Neutrophil (primary cell): Measurements from ENCODE around the gene SNX1.

Experiments used
- H3K27ac ChIP-seq: fragments of 200-600 bp; sonication (generic); 2 replicates; pipeline ENCODE4 v1.5.1; 2016; ENCODE audit warnings: mild to moderate bottlenecking, moderate library complexity
- H3K27me3 ChIP-seq: fragments of 200-600 bp; sonication (generic); 2 replicates; pipeline ENCODE4 v1.6.0; 2016; ENCODE audit warnings: mild to moderate bottlenecking
- H3K36me3 ChIP-seq: fragments of 200-600 bp; sonication (generic); 2 replicates; pipeline ENCODE4 v1.5.1; 2017
- H3K4me1 ChIP-seq, 2 experiments: fragments of 200-600 bp in 1 of 2; sonication (generic) in 1 of 2; 1 replicate in 1 of 2; 2 replicates in 1 of 2; pipeline versions ENCODE4 v1.5.1 to v1.6.1; 2013 to 2016; ENCODE audit warnings: low read depth in 1 of 2, low read length in 1 of 2, mild to moderate bottlenecking in 1 of 2, moderate library complexity in 1 of 2; ENCODE audit not compliant: control insufficient read depth in 1 of 2, insufficient read depth in 1 of 2
- H3K4me3 ChIP-seq, 2 experiments: fragments of 200-600 bp in 1 of 2; sonication (generic) in 1 of 2; 1 replicate in 1 of 2; 2 replicates in 1 of 2; pipeline ENCODE4 v1.5.1; 2013 to 2016; ENCODE audit warnings: low read depth in 1 of 2, low read length in 1 of 2, mild to moderate bottlenecking in 1 of 2, moderate library complexity in 1 of 2
- H3K9me3 ChIP-seq: fragments of 200-600 bp; sonication (generic); 2 replicates; pipeline ENCODE4 v1.5.1; 2016
- TF ChIP-seq, protein P1 (sequence below): fragments of 200-600 bp; sonication (generic); IDR thresholded peaks from 2 replicates; pipeline ENCODE4 v1.5.1; 2016; ENCODE audit warnings: antibody characterized with exemption

The SNX1 gene

DNA sequence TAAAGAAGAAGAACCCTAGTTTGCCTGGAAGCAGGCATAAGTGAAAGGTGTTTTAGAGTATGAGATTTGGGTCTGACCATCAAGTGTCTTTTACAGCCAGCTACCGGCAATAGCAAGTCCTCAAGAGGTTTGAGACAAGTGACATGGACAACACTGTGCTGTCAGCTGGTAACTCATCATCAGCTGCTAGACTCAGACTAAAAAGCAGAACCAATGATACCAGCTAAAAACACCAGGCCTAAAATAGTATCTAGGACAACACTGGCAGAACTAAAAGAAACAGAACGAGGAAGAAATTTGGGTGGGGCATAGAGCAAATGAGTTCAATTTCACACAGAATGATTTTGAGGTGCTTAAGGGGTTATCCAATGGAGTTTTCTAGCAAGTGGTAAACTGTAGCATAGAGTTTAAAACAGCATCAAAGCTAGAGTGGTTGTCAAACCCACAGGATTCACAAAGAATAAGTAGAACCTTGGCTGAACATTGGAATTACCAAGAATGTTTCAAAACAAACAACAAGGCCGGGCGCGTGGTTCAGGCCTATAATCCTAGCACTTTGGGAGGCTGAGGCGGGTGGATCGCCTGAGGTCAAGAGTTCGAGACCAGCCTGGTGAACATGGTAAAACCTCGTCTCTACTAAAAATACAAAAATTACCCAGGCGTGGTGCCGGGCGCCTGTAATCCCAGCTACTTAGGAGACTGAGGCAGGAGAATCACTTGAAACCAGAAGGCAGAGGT lies 6.1 kb upstream of the SNX1 start:
- Histone ChIP-seq H3K4me1 (peaks cover 63 to 64% of the 10 kb centered on the region in 2 experiments), H3K4me3 (no peak overlapping the region), H3K27me3 (no peaks in the 10 kb centered on the region), H3K9me3 (no peaks in the 10 kb centered on the region), H3K27ac (peak overlapping the region; percentile 55), H3K36me3 (peaks cover 7% of the 10 kb centered on the region)
- TF ChIP-seq, protein P1, sequence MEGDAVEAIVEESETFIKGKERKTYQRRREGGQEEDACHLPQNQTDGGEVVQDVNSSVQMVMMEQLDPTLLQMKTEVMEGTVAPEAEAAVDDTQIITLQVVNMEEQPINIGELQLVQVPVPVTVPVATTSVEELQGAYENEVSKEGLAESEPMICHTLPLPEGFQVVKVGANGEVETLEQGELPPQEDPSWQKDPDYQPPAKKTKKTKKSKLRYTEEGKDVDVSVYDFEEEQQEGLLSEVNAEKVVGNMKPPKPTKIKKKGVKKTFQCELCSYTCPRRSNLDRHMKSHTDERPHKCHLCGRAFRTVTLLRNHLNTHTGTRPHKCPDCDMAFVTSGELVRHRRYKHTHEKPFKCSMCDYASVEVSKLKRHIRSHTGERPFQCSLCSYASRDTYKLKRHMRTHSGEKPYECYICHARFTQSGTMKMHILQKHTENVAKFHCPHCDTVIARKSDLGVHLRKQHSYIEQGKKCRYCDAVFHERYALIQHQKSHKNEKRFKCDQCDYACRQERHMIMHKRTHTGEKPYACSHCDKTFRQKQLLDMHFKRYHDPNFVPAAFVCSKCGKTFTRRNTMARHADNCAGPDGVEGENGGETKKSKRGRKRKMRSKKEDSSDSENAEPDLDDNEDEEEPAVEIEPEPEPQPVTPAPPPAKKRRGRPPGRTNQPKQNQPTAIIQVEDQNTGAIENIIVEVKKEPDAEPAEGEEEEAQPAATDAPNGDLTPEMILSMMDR = no peak

DNA sequence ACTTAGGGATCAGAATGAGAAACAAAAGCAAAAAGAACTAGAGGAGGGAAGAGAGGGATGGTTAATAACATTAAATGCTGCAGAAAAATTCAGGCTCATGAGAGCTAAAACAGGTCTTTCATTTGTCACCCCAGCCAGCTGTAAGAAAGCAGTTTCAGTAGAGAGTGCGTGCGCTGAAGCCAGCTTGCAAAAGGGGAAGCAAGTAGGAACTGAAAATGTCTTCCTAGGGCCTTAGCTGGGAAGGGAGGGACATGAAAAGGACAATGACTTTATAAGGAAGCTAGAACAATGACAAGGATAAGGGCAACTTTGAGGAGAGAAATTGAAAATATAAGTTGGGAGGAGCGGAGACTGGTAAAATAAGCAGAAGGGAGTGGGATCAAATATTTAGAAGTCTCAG lies 5.3 kb upstream of the SNX1 start:
- Histone ChIP-seq H3K4me1 (peaks cover 71 to 72% of the 10 kb centered on the region in 2 experiments), H3K9me3 (no peaks in the 10 kb centered on the region), H3K27me3 (no peaks in the 10 kb centered on the region), H3K36me3 (peaks cover under 1% of the 10 kb centered on the region), H3K27ac (peak overlapping the region; percentile 55), H3K4me3 (no peak overlapping the region)
- TF ChIP-seq, protein P1 = no peak

DNA sequence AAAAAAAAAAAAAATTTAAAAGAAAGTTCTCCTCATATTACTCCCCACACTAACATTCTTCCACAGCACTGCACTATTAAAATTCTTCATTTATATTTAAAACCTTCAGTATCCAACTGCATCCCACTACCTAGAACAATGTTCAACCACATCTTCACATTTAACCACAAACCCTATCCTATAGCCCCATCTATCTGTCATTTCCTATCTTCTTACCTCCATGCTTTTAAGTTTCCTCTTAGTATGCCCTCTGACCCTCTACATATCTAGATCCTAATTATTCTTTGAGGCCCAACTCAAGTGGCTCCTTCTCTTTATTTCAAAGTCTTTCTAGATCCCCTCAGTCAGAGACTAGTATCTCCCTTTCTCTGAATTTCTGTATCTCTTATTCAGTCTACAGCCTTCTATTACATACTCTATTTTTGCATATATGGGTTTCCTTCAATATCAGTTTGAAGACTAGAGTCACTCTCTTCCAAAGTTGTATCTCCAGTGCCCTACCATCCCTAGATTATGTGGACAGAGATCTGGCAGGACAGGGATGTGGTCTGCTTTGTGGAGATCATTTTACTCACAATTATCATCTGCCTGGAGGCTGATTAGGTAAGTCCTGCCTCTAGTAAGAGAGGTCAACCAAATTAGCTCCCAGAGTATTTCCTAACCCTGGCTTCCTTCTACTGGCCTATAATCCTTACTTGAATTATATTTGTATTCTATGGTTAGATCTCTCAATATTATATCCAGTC lies 3.5 kb upstream of the SNX1 start:
- Histone ChIP-seq H3K4me1 (peaks cover 84 to 85% of the 10 kb centered on the region in 2 experiments), H3K36me3 (no peaks in the 10 kb centered on the region), H3K27ac (peak overlapping the region; percentile 95), H3K27me3 (no peaks in the 10 kb centered on the region), H3K9me3 (no peaks in the 10 kb centered on the region), H3K4me3 (peak overlapping the region; percentile 88 to 95)
- TF ChIP-seq, protein P1 = no peak

DNA sequence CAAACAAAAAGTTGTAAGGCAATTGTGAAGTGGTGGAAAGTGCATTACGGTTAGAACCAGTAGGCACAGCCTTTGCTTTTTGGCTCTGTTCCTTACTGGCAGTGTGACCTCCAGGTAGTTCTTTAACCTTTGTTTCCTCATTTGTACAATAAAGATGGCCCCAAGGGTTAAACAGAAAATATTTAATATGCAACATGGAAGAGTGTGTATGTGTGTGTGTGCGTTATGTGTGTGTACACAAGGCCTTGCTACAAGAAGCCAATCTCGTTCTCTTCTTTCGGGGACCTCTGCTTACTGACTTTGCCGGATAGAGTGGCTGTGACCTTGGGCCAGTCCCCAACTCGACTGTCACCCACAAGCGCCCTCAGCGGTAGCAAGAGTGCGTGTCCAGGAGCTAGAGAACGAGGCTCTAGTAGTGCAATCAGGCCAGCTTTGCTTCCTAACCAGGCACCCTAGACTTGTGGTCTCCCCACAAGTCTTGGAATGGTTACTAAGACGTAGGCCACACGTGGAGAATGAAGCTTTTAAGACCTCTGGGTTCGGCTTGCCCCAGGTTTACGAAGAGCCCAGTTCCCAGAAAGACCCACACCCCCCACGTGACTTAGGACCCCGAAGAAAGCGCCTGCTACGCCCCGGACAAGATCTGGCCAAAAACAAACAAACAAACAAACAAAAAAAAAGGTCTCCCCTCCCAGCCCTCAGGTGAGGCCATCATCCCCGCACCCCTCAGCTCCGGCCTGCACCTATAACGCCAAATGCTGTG lies 2.7 kb upstream of the SNX1 start:
- Histone ChIP-seq H3K27me3 (no peaks in the 10 kb centered on the region), H3K27ac (peak overlapping the region; percentile 95), H3K9me3 (no peaks in the 10 kb centered on the region), H3K4me3 (peak overlapping the region; percentile 88 to 95), H3K4me1 (peaks cover 87 to 90% of the 10 kb centered on the region in 2 experiments), H3K36me3 (no peaks in the 10 kb centered on the region)
- TF ChIP-seq, protein P1 = no peak

DNA sequence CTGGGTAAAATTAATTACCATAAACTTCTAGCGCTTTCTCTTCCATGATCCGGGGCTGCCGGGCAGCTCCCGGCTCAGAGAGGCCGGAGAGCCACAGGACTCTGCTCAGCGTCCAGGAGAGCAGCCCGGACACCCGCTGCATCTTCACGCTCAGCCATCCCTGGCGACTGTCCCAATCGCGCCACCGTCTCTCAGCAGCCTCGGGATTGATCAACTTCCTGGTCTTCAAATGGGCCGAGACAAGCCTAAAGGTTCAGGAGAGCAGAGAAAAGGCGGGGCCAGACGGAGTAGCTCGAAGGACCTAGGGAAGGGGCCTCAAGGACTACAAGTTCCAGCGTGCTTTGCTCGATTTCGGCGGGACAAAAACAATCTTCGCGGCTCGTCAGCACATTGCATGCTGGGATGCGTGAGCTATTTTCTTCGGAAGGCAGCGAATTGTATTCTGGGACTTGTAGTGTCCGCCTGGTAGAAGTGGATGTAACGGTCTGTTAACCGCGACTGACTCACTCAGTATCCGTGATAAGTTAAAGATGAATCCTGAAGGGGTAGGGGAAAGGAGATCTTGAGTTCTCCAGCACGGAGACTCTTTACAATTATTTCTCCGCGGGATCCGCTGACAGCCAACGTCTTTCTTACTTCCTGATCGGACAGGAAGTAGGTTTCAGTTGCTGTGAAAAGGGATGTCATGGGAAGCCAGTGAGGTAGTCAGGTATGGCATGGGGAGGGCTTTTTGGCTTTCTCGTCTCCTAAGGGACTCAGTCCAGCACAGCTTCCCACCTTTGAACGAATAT lies 2.0 kb upstream of the SNX1 start, which contains the start of gene CIAO2A:
Gene CIAO2A (minus strand): TSS at position 212 of the 791 bp plus-strand sequence. CDS start 70 bp downstream, at position 142.
- peaks cover 82 to 84% of the 10 kb centered on the region in 2 experiments for H3K4me1 ChIP-seq
- peak within 1 kb of the TSS; percentile 95 for H3K27ac ChIP-seq
- TF ChIP-seq, protein P1 = peak; percentile 57
- no peaks in the 10 kb centered on the region for H3K36me3 ChIP-seq
- no peaks in the 10 kb centered on the region for H3K27me3 ChIP-seq
- H3K9me3 ChIP-seq = no peaks in the 10 kb centered on the region
- H3K4me3 ChIP-seq = peak within 1 kb of the TSS; percentile 88 to 95
